Lower lobe of right lung (tissue), 2 donors: ENCODE results near the gene IL17RC. TPM values are rescaled to one million over a fixed set of nuclear protein-coding genes. Genes with fewer than 3 reads are reported as not detected.
"Not testable (repeated sequence)": the region's sequence is repeated elsewhere in the genome, so short reads cannot be mapped to it uniquely, and the experiment has no call there.

Experiments
- ATAC-seq, 2 donors: fragments of 200-7000 bp; cut with Tn5 transposase; one replicate each; pipeline ENCODE4 v1.9.1; 2020 to 2022; ENCODE audit warnings: mild to moderate bottlenecking in 2 of 2, moderate library complexity in 2 of 2
- DNase-seq: peaks from one replicate; pipeline ENCODE4 v3.0.0-alpha.2; 2020
- H3K27ac ChIP-seq: fragments of 200-600 bp; one replicate; pipeline ENCODE4 v1.8.0; 2022
- H3K27me3 ChIP-seq: fragments of 200-600 bp; one replicate; pipeline ENCODE4 v1.8.0; 2022; ENCODE audit warnings: low read depth
- H3K36me3 ChIP-seq: fragments of 200-600 bp; one replicate; pipeline ENCODE4 v1.8.0; 2022; ENCODE audit warnings: mild to moderate bottlenecking
- H3K4me1 ChIP-seq: fragments of 200-600 bp; one replicate; pipeline ENCODE4 v1.8.0; 2022
- H3K4me3 ChIP-seq: fragments of 200-600 bp; one replicate; pipeline ENCODE4 v1.8.0; 2022; ENCODE audit warnings: mild to moderate bottlenecking
- H3K9me3 ChIP-seq: fragments of 200-600 bp; one replicate; pipeline ENCODE4 v1.8.0; 2022
- CTCF ChIP-seq: fragments of 200-600 bp; IDR thresholded peaks from one replicate; pipeline ENCODE4 v1.8.0; 2022; ENCODE audit warnings: antibody characterized with exemption, mild to moderate bottlenecking
- intact Hi-C: fragments of 100-400 bp; cut with DNase I; formaldehyde crosslinking; loops from one replicate; pipeline ENCODE4 v1.11.0; 2022
- total RNA-seq: library from RNA; stranded (reverse); fragmentation: NEBNext Ultra II Directional; extraction: Animal tissue kit (Norgen Biotek cat#: 25700); gene quantifications from one replicate; pipeline ENCODE4 v1.2.1, GENCODE V29; 2021
- donor health status: DM: no; HTN: yes; CAD: no; lungs with severe emphysema.

IL17RC gene
- total RNA-seq, 1 donor from 2014 or later = 27.2 TPM

GRCh38 chr3:9890249-9891071 is 26.4 kb upstream of the IL17RC start, which contains the start of gene JAGN1:
JAGN1 (plus strand) TSS chr3:9890610; CDS start chr3:9890723, 113 bp downstream.
- peak within 1 kb of the TSS; percentile 98 for H3K27ac ChIP-seq
- H3K36me3 ChIP-seq = peaks cover 21% of the 10 kb centered on the region
- peak within 1 kb of the TSS; percentile 98 for H3K4me3 ChIP-seq
- H3K9me3 ChIP-seq = no peaks in the 10 kb centered on the region
- DNase-seq (peak; percentile 92), ATAC-seq (peak; percentile 98)
- intact Hi-C loops = no loop called here
- no peaks in the 10 kb centered on the region for H3K27me3 ChIP-seq
- peak; percentile 15 for TF ChIP-seq CTCF
- peaks cover 18% of the 10 kb centered on the region for H3K4me1 ChIP-seq

GRCh38 chr3:9891072-9891622 is 25.8 kb upstream of the IL17RC start:
- Histone ChIP-seq H3K9me3 (no peaks in the 10 kb centered on the region), H3K36me3 (peaks cover 21% of the 10 kb centered on the region), H3K4me1 (peaks cover 18% of the 10 kb centered on the region), H3K4me3 (peak overlapping the region; percentile 98), H3K27me3 (no peaks in the 10 kb centered on the region), H3K27ac (peak overlapping the region; percentile 98)
- no peak for DNase-seq
- ATAC-seq = no peak
- intact Hi-C loops = no loop called here
- TF ChIP-seq CTCF = no peak

DNA sequence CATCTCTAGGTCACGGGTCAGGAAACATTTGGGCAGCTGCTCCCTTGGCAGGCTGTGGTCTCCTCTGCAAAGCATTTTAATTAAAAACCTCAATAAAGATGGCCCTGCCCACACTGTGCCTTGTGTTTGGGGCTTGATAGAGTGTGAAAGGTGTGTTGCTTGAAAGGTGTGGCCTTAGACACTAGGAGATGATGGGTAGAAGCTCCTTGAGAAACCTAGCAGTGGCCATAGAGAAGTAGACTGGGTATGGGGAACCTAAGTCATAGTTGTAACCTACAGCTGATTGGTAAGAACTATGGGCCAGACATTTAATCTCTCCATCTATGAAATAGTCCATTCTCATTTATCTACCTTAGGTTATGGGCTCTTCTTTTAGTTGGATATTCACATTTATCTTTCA is 23.2 kb upstream of the IL17RC start:
- peaks cover 39% of the 10 kb centered on the region for H3K4me1 ChIP-seq
- intact Hi-C loops = no loop called here
- no peak for ATAC-seq

DNA sequence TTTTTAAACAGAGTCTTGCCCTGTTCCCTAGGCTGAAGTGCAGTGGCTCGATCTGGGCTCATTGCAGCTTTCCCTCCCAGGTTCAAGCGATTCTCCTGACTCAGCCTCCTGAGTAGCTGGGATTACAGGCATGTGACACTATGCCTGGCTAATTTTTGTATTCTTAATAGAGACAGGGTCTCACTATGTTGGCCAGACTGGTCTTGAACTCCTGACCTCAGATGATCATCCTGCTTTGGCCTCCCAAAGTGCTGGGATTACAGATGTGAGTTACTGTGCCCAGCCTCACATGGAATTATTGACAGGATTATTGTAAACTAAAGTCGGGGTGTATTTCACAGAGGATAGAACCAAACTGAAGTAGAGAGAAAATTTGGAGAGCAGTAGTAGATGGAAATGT is 21.2 kb upstream of the IL17RC start:
- H3K27me3 ChIP-seq, H3K27ac ChIP-seq, DNase-seq, ATAC-seq, intact Hi-C loops, H3K9me3 ChIP-seq, H3K4me3 ChIP-seq: not testable (repeated sequence)
- Histone ChIP-seq H3K4me1 (peaks cover 39% of the 10 kb centered on the region), H3K36me3 (peaks cover 21% of the 10 kb centered on the region)

More for the DNA sequence above, 23.2 kb upstream of the IL17RC start:
- Histone ChIP-seq H3K9me3 (no peaks in the 10 kb centered on the region), H3K36me3 (peaks cover 21% of the 10 kb centered on the region), H3K4me3 (no peak overlapping the region), H3K27ac (no peak overlapping the region), H3K27me3 (no peaks in the 10 kb centered on the region)
- no peak for DNase-seq
- no peak for TF ChIP-seq CTCF

DNA sequence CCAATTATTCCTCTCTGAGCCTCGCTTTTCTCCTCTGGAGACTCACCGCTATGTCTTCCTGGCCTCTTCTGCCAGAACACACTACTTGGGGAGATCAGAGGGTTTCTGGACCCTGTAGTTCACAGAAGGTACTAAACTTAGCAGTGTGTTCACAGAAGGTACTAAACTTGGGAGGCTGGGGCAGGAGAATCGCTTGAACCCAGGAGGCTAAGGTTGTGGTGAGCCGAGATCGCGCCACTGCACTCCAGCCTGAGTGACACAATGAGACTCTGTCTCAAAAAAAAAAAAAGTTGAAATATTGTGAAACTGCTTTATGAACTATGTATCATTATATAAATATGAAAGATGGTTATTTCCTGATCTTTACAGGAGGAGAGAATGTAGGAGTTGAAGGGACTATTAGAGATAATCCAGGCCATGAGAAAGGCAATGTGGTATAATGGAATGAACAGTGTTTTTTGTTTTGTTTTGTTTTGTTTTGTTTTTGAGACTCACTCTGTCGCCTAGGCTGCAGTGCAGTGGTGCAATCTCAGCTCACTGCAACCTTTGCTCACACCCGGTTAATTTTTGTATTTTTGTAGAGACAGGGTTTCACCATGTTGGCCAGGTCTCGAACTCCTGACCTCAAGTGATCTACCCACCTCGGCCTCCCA is 20.0 kb upstream of the IL17RC start:
- H3K4me3 ChIP-seq, H3K27ac ChIP-seq, H3K9me3 ChIP-seq, DNase-seq, intact Hi-C loops, H3K27me3 ChIP-seq, ATAC-seq: not testable (repeated sequence)
- Histone ChIP-seq H3K4me1 (peaks cover 31% of the 10 kb centered on the region), H3K36me3 (peaks cover 21% of the 10 kb centered on the region)

- Histone ChIP-seq H3K9me3 (no peaks in the 10 kb centered on the region), H3K27ac (peak overlapping the region; percentile 68), H3K36me3 (peaks cover 19% of the 10 kb centered on the region), H3K4me3 (no peak overlapping the region), H3K27me3 (no peaks in the 10 kb centered on the region), H3K4me1 (peaks cover 36% of the 10 kb centered on the region)
- TF ChIP-seq CTCF = no peak
- DNase-seq (no peak), ATAC-seq (peak; percentile 87 to 89)
- intact Hi-C loops = no loop called here
Measured at GRCh38 chr3:9897408-9898372, 19.2 kb upstream of the IL17RC start.
